ENCODE data around the gene PTTG1IP.

DNA sequence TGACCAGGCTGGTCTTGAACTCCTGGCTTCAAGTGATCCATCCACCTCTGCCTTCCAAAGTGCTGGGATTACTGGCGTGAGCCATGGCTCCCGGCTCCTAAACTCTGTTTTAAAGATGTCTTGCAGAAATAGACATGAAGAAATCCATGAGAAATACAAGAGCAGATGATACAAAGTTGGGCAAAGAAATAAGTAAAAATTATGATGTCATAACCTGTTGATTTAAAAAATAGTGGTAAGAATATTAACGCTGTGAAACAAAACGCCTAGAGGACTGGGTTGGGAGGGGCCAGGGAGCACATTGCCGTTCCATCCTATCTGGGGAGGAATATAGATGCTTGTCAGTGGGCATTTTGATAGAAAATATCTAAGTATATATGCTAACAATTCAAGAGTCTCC is 48.4 kb upstream of the PTTG1IP start:
- TF ChIP-seq, protein P1, sequence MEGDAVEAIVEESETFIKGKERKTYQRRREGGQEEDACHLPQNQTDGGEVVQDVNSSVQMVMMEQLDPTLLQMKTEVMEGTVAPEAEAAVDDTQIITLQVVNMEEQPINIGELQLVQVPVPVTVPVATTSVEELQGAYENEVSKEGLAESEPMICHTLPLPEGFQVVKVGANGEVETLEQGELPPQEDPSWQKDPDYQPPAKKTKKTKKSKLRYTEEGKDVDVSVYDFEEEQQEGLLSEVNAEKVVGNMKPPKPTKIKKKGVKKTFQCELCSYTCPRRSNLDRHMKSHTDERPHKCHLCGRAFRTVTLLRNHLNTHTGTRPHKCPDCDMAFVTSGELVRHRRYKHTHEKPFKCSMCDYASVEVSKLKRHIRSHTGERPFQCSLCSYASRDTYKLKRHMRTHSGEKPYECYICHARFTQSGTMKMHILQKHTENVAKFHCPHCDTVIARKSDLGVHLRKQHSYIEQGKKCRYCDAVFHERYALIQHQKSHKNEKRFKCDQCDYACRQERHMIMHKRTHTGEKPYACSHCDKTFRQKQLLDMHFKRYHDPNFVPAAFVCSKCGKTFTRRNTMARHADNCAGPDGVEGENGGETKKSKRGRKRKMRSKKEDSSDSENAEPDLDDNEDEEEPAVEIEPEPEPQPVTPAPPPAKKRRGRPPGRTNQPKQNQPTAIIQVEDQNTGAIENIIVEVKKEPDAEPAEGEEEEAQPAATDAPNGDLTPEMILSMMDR (IDR thresholded peaks at IDR 0.05; ENCODE audit: low read depth, low read length): no peak
- TF ChIP-seq, protein P2, sequence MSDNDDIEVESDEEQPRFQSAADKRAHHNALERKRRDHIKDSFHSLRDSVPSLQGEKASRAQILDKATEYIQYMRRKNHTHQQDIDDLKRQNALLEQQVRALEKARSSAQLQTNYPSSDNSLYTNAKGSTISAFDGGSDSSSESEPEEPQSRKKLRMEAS (IDR thresholded peaks at IDR 0.05; ENCODE audit: low read depth, low read length): no peak
- TF ChIP-seq POLR2A (IDR thresholded peaks at IDR 0.05; ENCODE audit: extremely low read depth, insufficient read length) (no peak), MYC (IDR thresholded peaks at IDR 0.05; ENCODE audit: low read depth, low read length) (no peak)
